ENCODE measurements around the gene SYNPO. TPM values are rescaled to one million over a fixed set of nuclear protein-coding genes. Genes with fewer than 3 reads are reported as not detected.

The SYNPO gene
- total and polyA plus RNA-seq, 5 donors, result 552 to 675 (median 598) TPM

DNA sequence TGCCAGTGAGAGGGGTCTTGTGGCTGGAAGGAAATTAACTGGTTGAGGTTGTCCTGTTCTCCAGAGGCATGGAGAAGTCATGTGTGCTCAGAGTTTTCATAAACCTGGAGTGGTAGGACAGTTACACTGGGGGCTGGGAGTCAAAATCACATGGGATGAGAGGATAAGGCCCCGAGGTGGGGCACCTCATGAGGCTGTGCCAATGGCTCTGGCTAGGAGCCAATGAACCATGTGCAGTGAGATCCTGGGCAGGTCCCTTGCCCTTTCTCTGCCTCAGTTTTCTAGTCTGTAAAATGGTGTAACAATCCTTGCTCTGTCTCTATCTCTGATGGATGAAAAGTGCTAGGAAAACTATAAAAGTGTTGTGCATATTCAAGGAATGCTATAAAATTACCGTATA is 7.0 kb upstream of the SYNPO start:
- H3K4me3 ChIP-seq (ENCODE audit: low read length), result no peak overlapping the region
- DNase-seq, result peak in 2 of 3 donors; percentile 48 to 65
- no peak for ATAC-seq
- H3K4me1 ChIP-seq (ENCODE audit: control insufficient read depth, insufficient read depth, low read length), result peaks cover 29% of the 10 kb centered on the region
- intact Hi-C loops (cut with DNase I), result no loop called here
- H3K9me3 ChIP-seq (ENCODE audit: control insufficient read depth, low read length), result no peaks in the 10 kb centered on the region
- 55% methylated on average over 2 of the region's 2 CpGs for WGBS
- no peaks in the 10 kb centered on the region for H3K27me3 ChIP-seq (ENCODE audit: control insufficient read depth, insufficient read depth)
- peak overlapping the region; percentile 88 for H3K27ac ChIP-seq (ENCODE audit: low read length)

DNA sequence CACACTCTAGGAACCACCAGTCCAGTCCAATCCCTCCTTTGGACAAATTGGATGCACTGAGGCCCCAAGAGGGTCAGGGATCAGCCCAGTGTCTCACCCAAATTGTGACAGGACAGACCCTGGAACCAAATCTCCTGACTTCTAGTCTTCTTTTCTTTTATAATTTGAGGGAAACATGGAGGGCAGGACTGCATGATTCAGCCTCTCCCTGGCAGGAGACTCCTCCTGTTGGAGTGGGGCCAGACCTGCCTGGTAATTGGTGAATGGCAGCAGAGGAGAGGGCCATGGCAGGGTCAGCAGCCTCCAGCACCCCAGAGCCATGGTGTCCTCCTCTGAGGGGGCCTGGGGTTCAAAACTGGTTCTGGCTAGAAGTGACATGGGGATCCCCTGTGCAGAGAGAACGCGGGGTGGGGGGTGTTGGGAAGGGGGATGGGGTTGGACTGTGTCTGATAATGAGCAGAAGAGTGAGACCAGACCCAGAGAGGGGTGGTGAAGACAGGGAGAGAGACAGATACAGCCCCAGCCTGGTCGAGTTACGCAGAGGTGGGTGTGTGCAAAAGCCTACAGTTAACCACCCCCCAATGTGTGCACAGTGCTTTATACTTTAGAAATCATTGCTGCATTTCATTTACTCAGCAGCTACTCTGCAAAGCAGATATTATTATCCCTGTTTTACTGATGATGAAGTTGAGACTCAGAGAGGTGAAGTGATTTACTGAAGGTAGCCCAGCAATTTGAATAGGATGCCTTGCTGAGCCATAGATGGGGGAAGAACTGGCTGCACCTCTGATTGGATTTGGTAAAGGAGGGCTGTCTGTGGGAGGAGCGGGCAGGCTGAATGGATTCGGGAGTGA is 3.8 kb upstream of the SYNPO start:
- DNase-seq, result peak; percentile 72 to 86 (median 85)
- peak overlapping the region; percentile 82 for H3K27ac ChIP-seq (ENCODE audit: low read length)
- ATAC-seq, result no peak
- intact Hi-C loops (cut with DNase I), result no loop called here
- peaks cover 23% of the 10 kb centered on the region for H3K4me1 ChIP-seq (ENCODE audit: control insufficient read depth, insufficient read depth, low read length)
- H3K9me3 ChIP-seq (ENCODE audit: control insufficient read depth, low read length), result no peaks in the 10 kb centered on the region
- 62% methylated on average over 6 of the region's 6 CpGs for WGBS
- no peaks in the 10 kb centered on the region for H3K27me3 ChIP-seq (ENCODE audit: control insufficient read depth, insufficient read depth)
- no peak overlapping the region for H3K4me3 ChIP-seq (ENCODE audit: low read length)

DNA sequence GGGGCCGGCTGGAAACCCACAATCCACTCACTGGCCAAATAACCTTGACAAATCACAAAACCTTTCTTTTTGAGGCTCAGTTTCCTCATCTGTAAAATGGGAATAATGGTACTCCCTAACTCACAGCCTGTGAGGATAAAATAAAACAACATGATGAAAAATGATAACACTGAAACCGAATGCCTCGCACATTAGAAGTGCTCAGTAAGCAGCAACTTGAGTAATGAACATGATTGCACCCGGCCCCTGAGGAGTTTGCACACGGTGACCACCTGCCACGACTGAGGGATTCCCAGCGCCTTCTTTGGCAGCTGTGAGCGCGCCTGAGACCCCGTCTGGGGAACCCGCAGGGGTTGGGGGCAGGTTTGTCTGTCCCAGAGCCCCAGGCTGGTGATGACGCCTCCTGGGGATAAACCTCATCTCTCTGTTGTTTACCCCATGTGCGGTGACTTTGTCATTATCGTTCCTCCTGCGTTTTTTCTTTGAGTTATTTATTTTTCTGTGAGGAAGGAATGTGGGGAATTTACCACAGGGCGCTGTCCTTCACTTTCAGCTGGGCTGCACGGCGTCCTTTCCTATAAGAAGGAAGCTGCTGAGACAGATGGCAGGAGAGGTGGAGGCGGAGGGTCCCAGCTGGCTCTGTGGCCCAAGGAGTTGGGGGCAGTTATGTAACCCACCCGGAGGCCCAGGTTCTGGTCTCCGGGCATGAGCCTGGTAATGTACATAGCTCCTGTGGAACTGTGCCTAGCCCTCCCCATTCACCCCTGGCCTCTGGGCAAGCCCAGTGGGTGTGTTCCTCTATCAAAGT is 3.0 kb upstream of the SYNPO start:
- H3K4me3 ChIP-seq (ENCODE audit: low read length), result no peak overlapping the region
- no peaks in the 10 kb centered on the region for H3K27me3 ChIP-seq (ENCODE audit: control insufficient read depth, insufficient read depth)
- no peak for ATAC-seq
- intact Hi-C loops (cut with DNase I), result no loop called here
- peak in 2 of 3 donors; percentile 57 to 62 for DNase-seq
- peaks cover 27% of the 10 kb centered on the region for H3K4me1 ChIP-seq (ENCODE audit: control insufficient read depth, insufficient read depth, low read length)
- H3K27ac ChIP-seq (ENCODE audit: low read length), result peak overlapping the region; percentile 82
- no peaks in the 10 kb centered on the region for H3K9me3 ChIP-seq (ENCODE audit: control insufficient read depth, low read length)
- WGBS, result 55% methylated on average over 21 of the region's 21 CpGs

DNA sequence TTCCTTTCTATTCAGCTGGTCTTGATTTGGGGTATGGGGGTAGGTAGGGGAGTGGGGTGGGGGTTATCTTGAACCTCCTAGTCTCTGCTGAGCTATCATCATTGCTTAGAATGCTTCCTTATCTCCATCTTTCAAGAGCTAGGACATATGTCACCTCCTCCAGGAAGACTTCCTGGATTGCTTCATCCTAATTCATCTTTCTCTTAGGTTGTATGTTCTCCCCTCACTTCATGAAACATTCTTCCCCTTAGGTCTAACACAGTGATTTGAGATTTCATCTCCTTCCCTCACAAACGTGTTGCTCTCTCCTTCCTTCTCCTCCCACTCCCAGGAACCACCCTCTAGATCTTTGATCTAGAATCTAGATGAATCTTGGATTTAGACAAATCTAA is 2.4 kb upstream of the SYNPO start:
- 26% methylated on average over 1 of the region's 1 CpG for WGBS
- DNase-seq (no peak), ATAC-seq (no peak)
- Histone ChIP-seq H3K27ac (ENCODE audit: low read length) (peak overlapping the region; percentile 81), H3K4me1 (ENCODE audit: control insufficient read depth, insufficient read depth, low read length) (peaks cover 29% of the 10 kb centered on the region), H3K27me3 (ENCODE audit: control insufficient read depth, insufficient read depth) (no peaks in the 10 kb centered on the region), H3K9me3 (ENCODE audit: control insufficient read depth, low read length) (no peaks in the 10 kb centered on the region), H3K4me3 (ENCODE audit: low read length) (no peak overlapping the region)
- intact Hi-C loops (cut with DNase I), result no loop called here

- intact Hi-C loops (cut with DNase I), result no loop called here
- ATAC-seq (no peak), DNase-seq (peak in 2 of 3 donors; percentile 48 to 51)
- peak overlapping the region; percentile 93 for H3K27ac ChIP-seq (ENCODE audit: low read length)
- H3K4me3 ChIP-seq (ENCODE audit: low read length), result no peak overlapping the region
- no peaks in the 10 kb centered on the region for H3K27me3 ChIP-seq (ENCODE audit: control insufficient read depth, insufficient read depth)
- H3K9me3 ChIP-seq (ENCODE audit: control insufficient read depth, low read length), result no peaks in the 10 kb centered on the region
- 63% methylated on average over 6 of the region's 6 CpGs for WGBS
- peaks cover 29% of the 10 kb centered on the region for H3K4me1 ChIP-seq (ENCODE audit: control insufficient read depth, insufficient read depth, low read length)
Measured at GRCh38 chr5:150638488-150639376, 1.7 kb upstream of the SYNPO start.

GRCh38 chr5:150639377-150639692 is 1.1 kb upstream of the SYNPO start:
- Histone ChIP-seq H3K4me1 (ENCODE audit: control insufficient read depth, insufficient read depth, low read length) (peaks cover 34% of the 10 kb centered on the region), H3K4me3 (ENCODE audit: low read length) (no peak overlapping the region), H3K27me3 (ENCODE audit: control insufficient read depth, insufficient read depth) (no peaks in the 10 kb centered on the region), H3K9me3 (ENCODE audit: control insufficient read depth, low read length) (no peaks in the 10 kb centered on the region), H3K27ac (ENCODE audit: low read length) (peak overlapping the region; percentile 93)
- ATAC-seq (no peak), DNase-seq (no peak)
- intact Hi-C loops (cut with DNase I), result no loop called here
- WGBS, result 67% methylated on average over 3 of the region's 3 CpGs

DNA sequence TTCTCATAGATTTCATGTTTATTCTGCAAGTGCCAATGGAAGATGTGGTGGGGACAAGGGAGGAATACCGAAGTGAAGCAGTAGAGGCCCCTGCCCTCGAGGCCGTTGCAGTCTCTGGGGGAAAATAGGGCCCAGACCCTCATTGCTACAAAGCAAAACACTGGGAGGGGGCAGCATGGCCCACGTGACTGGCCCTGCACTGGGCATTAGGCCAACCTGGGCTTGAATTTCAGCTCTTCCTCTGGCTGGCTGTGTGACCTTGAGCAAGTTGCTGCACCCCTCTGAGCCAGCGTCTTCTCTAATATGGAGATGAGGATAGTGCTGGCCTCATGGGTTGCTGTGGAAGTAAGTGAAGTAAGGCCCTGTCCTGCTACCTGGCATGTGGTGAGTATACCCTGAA is 709 bp upstream of the SYNPO start:
- peak in 2 of 3 donors; percentile 72 to 77 for DNase-seq
- H3K27ac ChIP-seq (ENCODE audit: low read length), result peak overlapping the region; percentile 93
- H3K4me3 ChIP-seq (ENCODE audit: low read length), result peak overlapping the region; percentile 19
- H3K9me3 ChIP-seq (ENCODE audit: control insufficient read depth, low read length), result no peaks in the 10 kb centered on the region
- intact Hi-C loops (cut with DNase I), result no loop called here
- ATAC-seq, result no peak
- peaks cover 38% of the 10 kb centered on the region for H3K4me1 ChIP-seq (ENCODE audit: control insufficient read depth, insufficient read depth, low read length)
- H3K27me3 ChIP-seq (ENCODE audit: control insufficient read depth, insufficient read depth), result no peaks in the 10 kb centered on the region
- WGBS, result 36% methylated on average over 5 of the region's 5 CpGs

DNA sequence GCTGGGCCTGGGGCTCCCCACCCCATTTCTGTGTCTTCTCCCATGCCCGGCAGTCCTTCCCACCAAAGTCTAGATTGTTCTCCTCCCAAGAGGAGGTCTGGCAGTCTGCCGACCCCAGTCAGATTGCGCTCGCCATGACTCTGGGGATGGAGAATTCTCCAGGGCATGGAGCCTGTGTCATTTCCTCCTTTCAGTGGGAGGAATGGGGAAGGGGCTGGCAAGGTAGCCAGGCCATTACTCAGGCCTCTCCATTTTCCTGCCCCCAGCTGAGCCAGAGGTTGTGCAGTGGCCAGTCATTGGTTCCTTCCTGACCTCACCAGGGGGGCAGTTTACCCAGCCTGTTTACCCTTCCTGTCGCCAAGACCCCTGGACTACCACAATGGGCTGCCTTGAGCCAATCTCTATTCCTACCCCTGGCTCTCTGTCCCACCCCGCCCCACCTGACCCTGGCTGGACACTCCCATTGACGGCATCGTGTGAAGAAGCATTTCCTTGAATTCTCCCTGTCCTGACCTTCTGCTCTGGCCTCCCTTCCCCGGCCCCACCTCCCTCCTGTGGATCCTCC is 628 bp downstream of the SYNPO start:
- intact Hi-C loops (cut with DNase I), result no loop called here
- WGBS, result 21% methylated on average over 9 of the region's 9 CpGs
- DNase-seq, result peak; percentile 83 to 86 (median 84)

DNA sequence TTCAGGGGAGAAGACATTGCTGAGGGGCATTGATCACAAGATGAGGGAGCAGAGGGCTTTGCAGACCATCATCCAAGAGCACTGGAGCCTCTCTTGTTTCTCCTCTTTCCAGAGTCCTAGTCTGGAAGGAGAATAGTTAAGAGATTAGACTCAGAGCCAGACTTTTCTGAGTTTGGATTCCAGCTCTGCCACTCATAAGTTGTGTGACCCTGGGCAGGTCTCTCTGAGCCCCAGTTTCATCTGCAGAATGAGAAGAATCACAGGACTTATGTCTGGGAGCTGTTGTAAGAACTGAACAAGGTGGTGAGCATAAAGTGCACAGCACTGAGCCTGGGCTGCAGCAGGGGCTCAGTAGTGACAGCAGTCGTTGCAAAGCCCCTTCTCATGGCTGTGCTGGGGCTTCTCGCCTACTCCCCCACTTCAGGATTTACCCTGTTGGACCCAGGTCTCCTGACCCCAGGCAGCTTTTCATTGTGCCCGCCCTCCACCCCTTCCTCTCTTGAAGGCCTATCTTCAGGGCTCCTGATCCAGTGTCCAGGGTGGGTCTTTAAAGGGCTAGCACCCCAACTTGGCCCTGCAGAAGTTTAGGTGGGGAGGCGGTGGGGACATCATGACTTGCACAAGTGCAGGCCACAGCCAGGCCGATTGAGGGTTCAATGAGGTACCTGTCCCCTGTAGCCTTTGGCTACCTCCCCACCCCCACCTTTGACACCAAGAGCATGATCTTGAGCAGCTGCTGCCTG is 1.5 kb downstream of the SYNPO start:
- intact Hi-C loops (cut with DNase I), result no loop called here

More for the DNA sequence above, 628 bp downstream of the SYNPO start:
- peaks cover 42% of the 10 kb centered on the region for H3K4me1 ChIP-seq (ENCODE audit: control insufficient read depth, insufficient read depth, low read length)
- H3K27ac ChIP-seq (ENCODE audit: low read length), result peak overlapping the region; percentile 93
- peak overlapping the region; percentile 54 for H3K4me3 ChIP-seq (ENCODE audit: low read length)
- ATAC-seq, result peak; percentile 40 to 78
- H3K27me3 ChIP-seq (ENCODE audit: control insufficient read depth, insufficient read depth), result no peaks in the 10 kb centered on the region
- no peaks in the 10 kb centered on the region for H3K9me3 ChIP-seq (ENCODE audit: control insufficient read depth, low read length)

GRCh38 chr5:150642567-150642927 is 2.1 kb downstream of the SYNPO start:
- DNase-seq, result peak; percentile 80 to 88 (median 84)
- peak overlapping the region; percentile 93 for H3K27ac ChIP-seq (ENCODE audit: low read length)
- peak; percentile 8 to 28 for ATAC-seq
- H3K4me1 ChIP-seq (ENCODE audit: control insufficient read depth, insufficient read depth, low read length), result peaks cover 38% of the 10 kb centered on the region
- intact Hi-C loops (cut with DNase I), result no loop called here
- WGBS, result 13% methylated on average over 5 of the region's 5 CpGs
- no peaks in the 10 kb centered on the region for H3K27me3 ChIP-seq (ENCODE audit: control insufficient read depth, insufficient read depth)
- no peaks in the 10 kb centered on the region for H3K9me3 ChIP-seq (ENCODE audit: control insufficient read depth, low read length)
- H3K4me3 ChIP-seq (ENCODE audit: low read length), result peak overlapping the region; percentile 54

More for the DNA sequence above, 1.5 kb downstream of the SYNPO start:
- peaks cover 38% of the 10 kb centered on the region for H3K4me1 ChIP-seq (ENCODE audit: control insufficient read depth, insufficient read depth, low read length)
- ATAC-seq (no peak), DNase-seq (no peak)
- H3K9me3 ChIP-seq (ENCODE audit: control insufficient read depth, low read length), result no peaks in the 10 kb centered on the region
- H3K27ac ChIP-seq (ENCODE audit: low read length), result peak overlapping the region; percentile 93
- H3K27me3 ChIP-seq (ENCODE audit: control insufficient read depth, insufficient read depth), result no peaks in the 10 kb centered on the region
- H3K4me3 ChIP-seq (ENCODE audit: low read length), result peak overlapping the region; percentile 54
- 38% methylated on average over 5 of the region's 5 CpGs for WGBS
